ENCODE measurements around the gene FBRS. TPM values are rescaled to one million over a fixed set of nuclear protein-coding genes. Genes with fewer than 3 reads are reported as not detected.

FBRS gene
- total RNA-seq = 100 to 1,000 TPM; 132 to 158 (median 137) TPM

DNA sequence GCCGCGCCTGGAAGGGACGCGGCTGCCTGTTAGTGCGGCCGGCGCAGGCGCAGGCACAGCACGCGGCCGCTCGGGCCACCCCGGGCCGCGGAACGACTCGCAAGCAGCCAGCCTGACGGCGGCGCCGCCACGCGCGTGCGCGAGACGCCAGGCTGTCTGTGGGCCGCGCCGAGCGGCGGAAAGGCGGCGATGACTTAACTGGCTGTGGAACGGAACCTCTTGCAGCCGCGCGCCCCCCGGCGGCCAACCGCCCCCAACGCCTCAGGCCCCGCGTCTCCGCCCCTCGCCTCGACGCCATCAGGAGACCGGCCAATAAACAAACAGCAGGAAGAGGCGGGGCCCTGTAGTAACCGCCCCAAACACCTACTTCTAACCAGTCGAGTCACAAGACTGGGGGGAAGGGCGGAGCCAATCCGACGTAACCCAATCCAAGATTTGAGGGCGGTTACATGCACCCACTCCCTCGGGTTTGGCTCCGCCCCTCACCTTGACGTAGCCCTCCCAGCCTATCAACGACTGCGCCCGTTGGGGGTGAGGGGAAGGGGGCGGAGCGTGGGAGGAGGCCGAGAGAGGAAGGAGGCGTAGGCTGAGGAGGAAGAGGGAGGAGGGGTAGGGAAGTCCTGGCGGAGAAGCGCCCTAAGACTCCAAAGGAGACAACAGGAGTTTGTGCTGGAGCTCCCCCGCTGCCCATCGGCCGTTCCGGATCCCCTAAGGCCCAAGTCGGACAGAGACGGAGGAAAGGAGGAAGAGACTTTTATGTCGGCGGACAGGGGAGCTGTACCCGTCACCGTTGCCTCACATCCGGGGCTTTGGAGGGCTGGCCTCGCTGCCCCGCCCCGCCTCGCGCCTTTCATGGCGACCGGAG, at the start of gene FBRS:
FBRS (plus strand) TSS at position 566 of the 865 bp plus-strand sequence. CDS start 1,088 bp downstream, outside the sequence.
- no peaks in the 10 kb centered on the region for H3K27me3 Mint-ChIP-seq (ENCODE audit: low read depth)
- peak; percentile 71 to 72 for ATAC-seq
- peak within 1 kb of the TSS; percentile 90 for H3K4me3 Mint-ChIP-seq
- H3K36me3 Mint-ChIP-seq (ENCODE audit: insufficient read depth) = peaks cover 30% of the 10 kb centered on the region
- no peaks in the 10 kb centered on the region for H3K9me3 Mint-ChIP-seq
- H3K4me1 Mint-ChIP-seq (ENCODE audit: low read depth) = peaks cover 41% of the 10 kb centered on the region
- peak; percentile 100 for DNase-seq

DNA sequence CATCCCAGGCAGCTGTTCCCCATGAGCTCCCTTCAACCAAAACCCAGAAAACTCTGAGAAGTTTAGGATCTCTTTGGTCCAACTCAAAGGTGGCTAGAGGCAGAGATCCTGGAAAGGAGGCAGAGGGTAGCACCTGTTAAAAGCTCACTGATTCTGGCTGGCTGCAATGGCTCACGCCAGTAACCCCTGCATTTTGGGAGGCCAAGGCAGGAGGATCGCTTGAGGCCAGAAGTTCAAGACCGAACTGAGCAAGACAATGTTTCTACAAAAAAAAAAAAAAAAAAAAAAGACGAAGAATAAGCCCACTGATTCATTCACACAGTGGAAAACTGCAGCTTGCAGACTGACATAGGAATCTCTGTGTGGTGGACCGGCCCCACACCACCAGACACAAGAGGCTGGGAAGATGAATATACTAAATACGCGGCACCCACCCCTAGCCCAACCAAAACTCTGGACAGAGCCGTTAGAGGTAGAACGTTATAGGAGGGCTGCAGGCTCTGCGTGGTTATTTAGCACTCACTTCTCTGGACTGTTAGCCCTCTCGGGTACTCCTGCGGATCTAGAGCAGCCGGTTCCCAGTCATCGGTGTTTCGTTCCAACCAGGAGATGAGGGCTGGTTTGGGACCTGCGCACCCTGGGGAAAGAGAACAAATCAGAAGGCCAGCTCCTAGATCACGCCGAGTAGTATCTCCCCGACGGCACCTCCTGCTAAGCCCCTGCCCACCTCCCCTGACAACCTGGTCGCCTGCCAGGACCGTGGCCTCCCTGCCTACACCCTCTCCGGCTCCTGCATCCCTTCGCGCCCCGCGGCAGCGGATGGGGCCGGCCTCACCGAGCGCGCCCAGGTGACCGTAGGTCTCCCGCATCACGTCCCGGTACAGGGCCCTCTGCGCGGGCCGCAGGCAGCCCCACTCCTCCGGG, 49.0 kb upstream of the FBRS start:
- ATAC-seq (peak; percentile 61 to 70), DNase-seq (peak; percentile 20)
- Mint-ChIP-seq H3K4me1 (ENCODE audit: low read depth) (peaks cover 11% of the 10 kb centered on the region), H3K27me3 (ENCODE audit: low read depth) (no peaks in the 10 kb centered on the region), H3K9me3 (no peaks in the 10 kb centered on the region), H3K4me3 (peak overlapping the region; percentile 91), H3K36me3 (ENCODE audit: insufficient read depth) (peaks cover 20% of the 10 kb centered on the region)

DNA sequence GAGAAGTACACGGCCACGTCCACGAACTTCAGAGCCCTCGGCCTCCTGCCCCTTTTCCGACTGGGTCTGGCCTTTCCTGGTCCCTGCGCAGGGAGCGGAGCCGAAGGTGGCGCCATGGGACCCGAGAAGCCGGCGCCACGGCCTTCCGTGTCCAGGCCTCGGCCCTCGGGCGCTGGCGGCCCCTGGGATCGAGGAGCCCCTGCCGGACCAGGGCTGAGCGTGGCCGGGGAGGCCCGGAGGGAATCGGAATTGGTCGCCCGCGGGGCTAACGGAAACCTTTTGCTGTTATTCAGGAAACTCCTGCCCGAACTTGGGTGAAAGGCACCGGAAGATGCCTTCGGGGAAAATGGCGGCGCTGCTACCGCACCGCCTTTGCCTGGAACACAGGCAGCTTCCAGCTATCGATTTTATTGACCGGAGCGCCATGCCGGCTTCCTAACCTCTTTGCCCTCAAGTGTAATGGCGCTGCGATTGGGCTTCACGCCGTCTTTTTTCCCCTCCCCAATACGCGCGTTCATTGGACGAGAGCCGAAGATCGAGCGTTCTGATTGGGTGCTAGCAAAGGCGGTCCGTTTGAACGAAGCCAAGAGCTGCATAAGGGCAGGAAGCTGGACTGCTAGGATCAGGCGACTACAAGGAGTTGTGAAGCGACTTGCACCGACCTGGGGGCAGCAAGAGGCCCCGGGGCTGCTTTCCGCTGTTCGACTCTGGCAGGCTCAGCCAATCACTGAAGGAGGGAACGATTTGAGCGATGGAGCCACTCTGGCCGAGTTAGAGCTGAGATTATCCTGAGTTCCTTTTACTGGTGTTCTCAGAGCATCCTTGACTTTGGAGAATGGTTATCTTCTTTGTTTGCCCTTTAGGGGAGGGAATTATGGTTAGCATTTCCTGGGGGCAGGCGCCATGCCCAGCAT, 48.0 kb upstream of the FBRS start, which contains the start of gene ZNF689:
ZNF689 (minus strand) TSS at position 464 of the 914 bp plus-strand sequence; CDS start at position 116, 348 bp downstream.
- H3K36me3 Mint-ChIP-seq (ENCODE audit: insufficient read depth) = peaks cover 14% of the 10 kb centered on the region
- peaks cover 11% of the 10 kb centered on the region for H3K4me1 Mint-ChIP-seq (ENCODE audit: low read depth)
- peak; percentile 93 for DNase-seq

DNA sequence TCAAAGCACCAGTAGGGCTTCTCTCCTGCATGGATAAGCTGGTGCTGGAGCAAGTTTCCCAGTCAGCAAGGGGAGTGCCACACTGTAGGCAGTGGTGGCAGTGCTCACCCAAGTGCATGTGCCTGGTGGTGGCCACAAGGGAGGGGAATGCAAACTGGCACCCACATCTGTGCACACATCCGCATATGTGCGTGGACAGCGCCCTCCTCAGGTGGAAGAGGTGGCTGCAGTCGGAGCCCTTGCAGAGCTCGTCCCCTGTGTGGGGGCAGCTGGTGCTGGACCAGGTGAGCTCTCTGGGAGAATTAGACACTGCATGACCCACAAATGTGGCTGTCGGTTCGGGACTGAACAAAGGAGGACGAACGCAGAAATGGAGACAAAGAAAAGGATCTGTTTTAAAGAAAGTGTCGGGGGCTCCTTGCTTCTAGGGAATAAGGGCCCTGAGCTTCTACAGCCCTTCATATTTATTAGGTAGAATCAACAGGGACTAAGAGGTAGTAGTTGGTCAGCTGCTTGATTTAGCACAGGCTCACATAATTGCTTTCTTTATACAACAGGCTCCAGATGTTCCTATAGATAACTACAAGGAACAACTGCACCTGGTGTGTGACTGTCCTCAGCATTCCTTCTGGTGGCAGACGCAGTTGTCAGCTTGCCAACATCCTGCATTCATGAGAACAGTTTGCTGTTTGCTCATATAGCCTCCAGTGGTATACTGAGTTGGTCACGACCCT, 42.7 kb upstream of the FBRS start:
- no peaks in the 10 kb centered on the region for H3K9me3 Mint-ChIP-seq
- no peak overlapping the region for H3K4me3 Mint-ChIP-seq
- H3K27me3 Mint-ChIP-seq (ENCODE audit: low read depth) = peaks cover 3% of the 10 kb centered on the region
- no peaks in the 10 kb centered on the region for H3K36me3 Mint-ChIP-seq (ENCODE audit: insufficient read depth)
- peak; percentile 53 for DNase-seq
- peaks cover 1% of the 10 kb centered on the region for H3K4me1 Mint-ChIP-seq (ENCODE audit: low read depth)
- ATAC-seq = peak; percentile 69 to 75

More for the DNA sequence above, 48.0 kb upstream of the FBRS start, which contains the start of gene ZNF689:
- Mint-ChIP-seq H3K4me3 (peak within 1 kb of the TSS; percentile 91), H3K27me3 (ENCODE audit: low read depth) (no peaks in the 10 kb centered on the region), H3K9me3 (no peaks in the 10 kb centered on the region)
- peak; percentile 89 to 91 for ATAC-seq

DNA sequence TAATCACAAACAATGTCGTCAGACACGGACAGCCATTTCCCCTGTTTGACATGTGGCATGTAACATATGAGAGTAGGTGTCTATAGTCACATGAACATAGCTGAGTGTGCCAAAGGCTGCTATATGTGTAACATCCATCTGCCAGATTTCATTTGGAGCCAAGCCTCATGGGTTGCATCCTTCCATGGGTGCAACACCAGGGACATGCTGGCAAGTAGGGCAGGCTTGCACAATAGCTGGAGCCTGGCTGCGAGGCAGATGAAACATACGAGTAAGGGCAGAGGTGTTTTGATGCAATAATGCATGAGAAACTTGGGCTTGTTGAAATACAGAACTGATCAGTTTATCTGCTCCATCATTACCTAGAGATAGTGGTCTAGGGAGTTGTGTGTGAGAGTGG, 39.0 kb upstream of the FBRS start:
- Mint-ChIP-seq H3K27me3 (ENCODE audit: low read depth) (peaks cover 3% of the 10 kb centered on the region), H3K4me1 (ENCODE audit: low read depth) (no peaks in the 10 kb centered on the region), H3K36me3 (ENCODE audit: insufficient read depth) (no peaks in the 10 kb centered on the region), H3K9me3 (no peaks in the 10 kb centered on the region), H3K4me3 (no peak overlapping the region)
- ATAC-seq (no peak), DNase-seq (no peak)

DNA sequence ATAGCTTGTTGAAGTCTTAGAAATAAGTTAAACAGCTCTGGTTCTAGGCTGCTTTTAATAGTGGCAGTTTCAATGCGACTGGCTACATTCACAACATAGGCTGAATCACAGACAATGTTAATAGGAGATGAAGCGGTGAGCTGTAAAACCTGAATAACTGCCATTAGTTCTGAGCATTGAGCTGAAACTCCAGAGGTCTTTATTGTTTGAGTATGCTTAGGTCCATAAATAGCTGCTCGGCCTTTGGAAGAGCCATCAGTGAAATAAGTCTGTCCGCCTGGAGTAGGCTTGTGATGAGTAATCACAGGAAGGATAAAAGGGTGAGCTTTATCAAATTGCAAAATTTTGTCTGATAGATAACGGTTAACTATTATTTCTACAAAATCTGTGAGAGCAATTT, 38.6 kb upstream of the FBRS start:
- Mint-ChIP-seq H3K36me3 (ENCODE audit: insufficient read depth) (no peaks in the 10 kb centered on the region), H3K27me3 (ENCODE audit: low read depth) (peaks cover 3% of the 10 kb centered on the region), H3K9me3 (no peaks in the 10 kb centered on the region), H3K4me3 (no peak overlapping the region), H3K4me1 (ENCODE audit: low read depth) (no peaks in the 10 kb centered on the region)
- no peak for DNase-seq
- ATAC-seq = no peak

DNA sequence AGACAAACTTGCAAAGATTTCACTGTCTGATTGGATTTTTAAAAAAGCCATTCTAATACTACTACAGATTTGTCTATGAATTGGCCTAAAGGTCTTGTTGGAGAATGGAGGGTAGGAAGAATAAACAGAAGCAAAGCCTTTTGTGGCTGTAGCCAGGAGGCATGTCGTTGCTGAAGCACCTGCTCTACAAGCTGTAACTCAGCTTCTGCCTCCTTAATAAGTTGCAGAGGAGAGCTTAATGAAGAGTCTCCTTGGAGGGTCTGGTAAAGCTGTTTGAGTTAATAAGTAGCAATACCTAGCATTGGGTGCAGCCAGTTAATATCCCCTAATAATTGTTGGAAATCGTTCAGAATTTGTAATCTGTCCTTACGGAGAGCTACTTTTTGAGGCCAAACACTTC, 38.1 kb upstream of the FBRS start:
- no peaks in the 10 kb centered on the region for H3K36me3 Mint-ChIP-seq (ENCODE audit: insufficient read depth)
- no peaks in the 10 kb centered on the region for H3K9me3 Mint-ChIP-seq
- H3K4me1 Mint-ChIP-seq (ENCODE audit: low read depth) = no peaks in the 10 kb centered on the region
- H3K4me3 Mint-ChIP-seq = no peak overlapping the region
- ATAC-seq (no peak), DNase-seq (no peak)
- H3K27me3 Mint-ChIP-seq (ENCODE audit: low read depth) = peaks cover 3% of the 10 kb centered on the region

DNA sequence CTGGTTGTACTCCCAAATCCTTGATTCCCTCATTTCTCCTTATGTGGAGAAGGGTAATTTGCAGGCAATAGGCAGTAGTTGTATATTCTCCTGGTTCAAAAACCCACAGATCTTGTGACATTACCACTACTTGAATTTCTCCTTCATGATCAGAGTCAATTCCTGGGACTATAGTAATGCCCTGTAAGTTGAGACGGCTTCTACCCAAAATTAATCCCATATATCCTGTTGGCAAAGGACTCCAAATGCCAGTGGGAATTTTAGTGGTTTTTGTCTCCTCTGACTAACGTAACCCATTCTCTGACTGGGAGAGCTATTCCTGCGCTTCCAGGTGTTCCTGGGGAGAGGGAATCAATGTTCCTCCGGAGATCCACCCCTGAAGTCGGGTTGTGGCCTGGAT, 36.5 kb upstream of the FBRS start:
- no peaks in the 10 kb centered on the region for H3K27me3 Mint-ChIP-seq (ENCODE audit: low read depth)
- no peaks in the 10 kb centered on the region for H3K9me3 Mint-ChIP-seq
- no peak for DNase-seq
- no peaks in the 10 kb centered on the region for H3K4me1 Mint-ChIP-seq (ENCODE audit: low read depth)
- H3K4me3 Mint-ChIP-seq = no peak overlapping the region
- no peak for ATAC-seq
- H3K36me3 Mint-ChIP-seq (ENCODE audit: insufficient read depth) = no peaks in the 10 kb centered on the region

DNA sequence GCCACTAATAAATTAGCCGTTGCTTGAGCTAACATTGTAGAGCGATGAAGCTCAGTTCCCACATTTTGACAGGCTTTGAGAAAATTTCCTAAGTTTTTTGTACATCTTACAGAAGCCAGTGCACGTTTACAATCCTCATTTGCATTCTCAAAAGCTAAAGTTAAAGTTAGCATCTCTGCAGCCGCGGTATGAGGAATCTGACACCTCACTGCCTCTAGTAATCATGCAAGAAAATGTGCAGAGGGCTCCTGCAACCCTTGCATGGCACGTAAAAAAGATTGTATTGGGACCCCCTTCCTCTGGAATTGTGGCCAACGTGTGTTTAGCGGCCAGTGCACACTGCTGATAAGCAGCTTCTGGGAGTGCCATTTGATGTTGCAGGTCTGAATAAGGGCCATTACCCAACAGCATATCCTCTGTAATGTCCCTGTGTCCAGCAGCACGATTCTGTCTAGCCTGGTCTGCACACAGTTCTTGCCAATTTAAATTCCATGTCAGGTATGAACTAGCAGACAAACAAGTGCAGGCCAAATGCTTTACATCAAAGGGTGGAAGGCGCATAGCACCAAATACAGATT, 35.7 kb upstream of the FBRS start:
- Mint-ChIP-seq H3K27me3 (ENCODE audit: low read depth) (no peaks in the 10 kb centered on the region), H3K36me3 (ENCODE audit: insufficient read depth) (no peaks in the 10 kb centered on the region), H3K4me3 (no peak overlapping the region), H3K9me3 (no peaks in the 10 kb centered on the region), H3K4me1 (ENCODE audit: low read depth) (no peaks in the 10 kb centered on the region)
- DNase-seq (no peak), ATAC-seq (no peak)

DNA sequence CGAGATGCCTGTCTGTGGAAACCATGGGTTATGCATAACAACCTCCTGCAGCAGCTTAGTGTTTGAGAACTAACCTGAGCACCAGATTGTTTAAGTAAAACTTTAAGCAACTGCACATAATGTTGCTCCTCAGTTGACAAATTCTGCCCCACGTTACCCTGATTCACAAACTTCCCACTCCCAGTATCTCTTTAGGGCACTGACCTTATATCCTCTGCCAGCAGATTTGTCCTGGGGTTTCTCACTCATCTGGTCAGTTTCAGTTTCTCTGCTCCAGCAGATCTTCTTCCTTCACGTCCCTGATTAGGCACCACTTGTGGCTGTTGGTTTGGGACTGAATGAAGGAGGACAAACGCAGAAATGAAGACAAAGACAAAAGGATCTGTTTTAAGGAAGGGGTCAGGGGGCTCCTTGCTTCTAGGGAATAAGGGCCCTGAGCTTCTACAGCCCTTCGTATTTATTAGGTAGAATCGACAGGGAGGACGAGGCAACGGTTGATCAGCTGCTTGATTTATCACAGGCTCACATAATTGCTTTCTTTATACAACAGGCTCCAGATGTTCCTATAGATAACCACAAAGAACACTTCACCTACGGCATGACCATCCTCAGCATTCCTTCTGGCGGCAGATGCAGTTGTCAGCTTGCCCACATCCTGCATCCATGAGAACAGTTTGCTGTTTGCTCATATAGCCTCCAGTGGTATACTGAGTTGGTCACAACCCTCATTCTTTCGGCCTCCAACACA, 34.5 kb upstream of the FBRS start:
- Mint-ChIP-seq H3K4me1 (ENCODE audit: low read depth) (peaks cover 2% of the 10 kb centered on the region), H3K9me3 (no peaks in the 10 kb centered on the region), H3K4me3 (no peak overlapping the region), H3K36me3 (ENCODE audit: insufficient read depth) (no peaks in the 10 kb centered on the region), H3K27me3 (ENCODE audit: low read depth) (no peaks in the 10 kb centered on the region)
- ATAC-seq (no peak), DNase-seq (no peak)

DNA sequence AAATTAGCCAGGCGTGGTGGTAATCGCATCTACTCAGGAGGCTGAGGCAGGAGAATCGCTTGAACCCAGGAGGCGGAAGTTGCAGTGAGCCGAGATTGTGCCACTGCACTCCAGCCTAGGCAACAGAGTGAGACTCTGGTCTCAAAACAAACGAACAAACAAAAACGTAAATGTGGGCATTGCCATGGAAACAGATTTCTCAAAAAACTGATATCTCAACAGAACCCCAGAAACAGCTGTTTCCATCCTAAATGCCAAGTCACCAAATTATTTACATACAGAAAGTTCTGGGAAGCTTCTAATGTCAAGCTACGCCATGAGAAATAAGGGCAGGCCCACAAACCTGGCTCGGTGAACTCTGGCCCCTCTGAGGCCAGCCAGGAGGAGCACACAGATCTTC, 32.0 kb upstream of the FBRS start:
- Mint-ChIP-seq H3K36me3 (ENCODE audit: insufficient read depth) (no peaks in the 10 kb centered on the region), H3K4me3 (no peak overlapping the region), H3K4me1 (ENCODE audit: low read depth) (peaks cover 4% of the 10 kb centered on the region), H3K9me3 (no peaks in the 10 kb centered on the region), H3K27me3 (ENCODE audit: low read depth) (no peaks in the 10 kb centered on the region)
- ATAC-seq (no peak), DNase-seq (no peak)

All from activated T-cell treated with anti-CD3 and anti-CD28 coated beads, Interleukin-2, amount 50 U/mL, for 4 hours (primary cell).